SU-DHL-6 (cell line): Measurements from ENCODE around the gene AGTRAP.

Experiments
- CTCF ChIP-seq: fragments of 200-600 bp; sonication (generic); IDR thresholded peaks from one replicate; pipeline ENCODE4 v1.5.1; 2017; ENCODE audit warnings: antibody characterized with exemption, mild to moderate bottlenecking, low read length, moderate library complexity; ENCODE audit not compliant: insufficient read depth, poor library complexity, severe bottlenecking
- EZH2phosphoT487 ChIP-seq: fragments of 200-600 bp; sonication (generic), shearing (Covaris generic); conservative IDR thresholded peaks from 2 replicates; pipeline ENCODE4 v1.6.1; 2018; ENCODE audit warnings: mild to moderate bottlenecking, antibody characterized with exemption, low read length, moderate library complexity, mixed read lengths

DNA sequence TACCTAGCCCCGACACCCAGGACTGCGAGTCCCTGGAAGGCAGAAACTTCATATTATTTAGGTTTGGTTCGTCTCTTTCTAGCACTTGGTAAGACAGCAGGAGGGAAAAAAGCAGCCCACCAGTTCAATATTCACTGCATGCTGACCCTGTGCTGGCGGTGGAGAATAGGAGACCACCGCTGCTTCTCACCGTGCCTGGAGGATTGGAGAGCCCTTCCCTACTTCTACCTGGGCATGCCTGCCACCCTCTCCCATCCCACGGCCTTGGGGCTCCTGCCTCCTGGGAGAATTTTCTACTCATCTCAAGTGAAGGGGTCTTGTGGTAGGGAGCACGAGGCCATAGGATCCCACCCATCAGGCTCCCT is 64.4 kb downstream of the AGTRAP start:
- TF ChIP-seq CTCF (no peak), EZH2phosphoT487 (no peak)
